Activated CD4-positive, CD25-positive, alpha-beta regulatory T cell treated with anti-CD3 and anti-CD28 coated beads, Interleukin-2, amount 50 U/mL, for 16 hours (primary cell): ENCODE measurements around the gene TMEM191B.
"Not testable (repeated sequence)": the region's sequence is repeated elsewhere in the genome, so short reads cannot be mapped to it uniquely, and the experiment has no call there.

Experiments used
- DNase-seq: peaks from one replicate; pipeline ENCODE4 v3.0.0-alpha.2; 2020; ENCODE audit warnings: low read depth, low spot score

TMEM191B gene

GRCh38 chr22:18558516-18558915, 30.9 kb downstream of the TMEM191B start:
- not testable (repeated sequence) for DNase-seq

- not testable (repeated sequence) for DNase-seq
These were observed 31.3 kb downstream of the TMEM191B start for GRCh38 chr22:18558939-18559338.

- not testable (repeated sequence) for DNase-seq
These were observed 32.7 kb downstream of the TMEM191B start for GRCh38 chr22:18560099-18560974.

- DNase-seq = not testable (repeated sequence)
These were observed 43.1 kb downstream of the TMEM191B start for GRCh38 chr22:18570509-18571246.

- DNase-seq = not testable (repeated sequence)
These were observed 46.0 kb downstream of the TMEM191B start for GRCh38 chr22:18573483-18574164.

GRCh38 chr22:18574555-18574954, 47.0 kb downstream of the TMEM191B start:
- DNase-seq = not testable (repeated sequence)

- not testable (repeated sequence) for DNase-seq
These were observed 48.1 kb downstream of the TMEM191B start for GRCh38 chr22:18575686-18576085.

GRCh38 chr22:18577090-18577818, 49.7 kb downstream of the TMEM191B start:
- DNase-seq = not testable (repeated sequence)

GRCh38 chr22:18577847-18578246, 50.2 kb downstream of the TMEM191B start:
- not testable (repeated sequence) for DNase-seq
